ENCODE measurements around the gene HERC4.
"Not testable (repeated sequence)": the region's sequence is repeated elsewhere in the genome, so short reads cannot be mapped to it uniquely, and the experiment has no call there.

HERC4 gene

GRCh38 chr10:68087685-68088401 is 12.8 kb upstream of the HERC4 start:
- no peak for DNase-seq (ENCODE audit: low read depth)

GRCh38 chr10:68086910-68087684 is 12.0 kb upstream of the HERC4 start:
- no peak for DNase-seq (ENCODE audit: low read depth)

- DNase-seq (ENCODE audit: low read depth), result no peak
These were observed 10.9 kb upstream of the HERC4 start for GRCh38 chr10:68086011-68086410.

GRCh38 chr10:68084469-68084868 is 9.4 kb upstream of the HERC4 start:
- DNase-seq (ENCODE audit: low read depth), result no peak

GRCh38 chr10:68083953-68084352 is 8.9 kb upstream of the HERC4 start:
- DNase-seq (ENCODE audit: low read depth), result no peak

- DNase-seq (ENCODE audit: low read depth), result no peak
These were observed 7.8 kb upstream of the HERC4 start for GRCh38 chr10:68082872-68083271.

- no peak for DNase-seq (ENCODE audit: low read depth)
These were observed 6.8 kb upstream of the HERC4 start for GRCh38 chr10:68081916-68082315.

- no peak for DNase-seq (ENCODE audit: low read depth)
These were observed 5.9 kb upstream of the HERC4 start for GRCh38 chr10:68080853-68081431.

- no peak for DNase-seq (ENCODE audit: low read depth)
These were observed 4.4 kb upstream of the HERC4 start for GRCh38 chr10:68079434-68079833.

GRCh38 chr10:68077026-68077425 is 1.9 kb upstream of the HERC4 start:
- DNase-seq (ENCODE audit: low read depth), result no peak

GRCh38 chr10:68076081-68076480 is 998 bp upstream of the HERC4 start:
- DNase-seq (ENCODE audit: low read depth), result not testable (repeated sequence)

GRCh38 chr10:68075550-68076004 is 494 bp upstream of the HERC4 start:
- no peak for DNase-seq (ENCODE audit: low read depth)

GRCh38 chr10:68074031-68074774 is 880 bp downstream of the HERC4 start:
- no peak for DNase-seq (ENCODE audit: low read depth)

- DNase-seq (ENCODE audit: low read depth), result no peak
These were observed 1.5 kb downstream of the HERC4 start for GRCh38 chr10:68073631-68074030.

GRCh38 chr10:68067508-68067907 is 7.6 kb downstream of the HERC4 start:
- no peak for DNase-seq (ENCODE audit: low read depth)

- DNase-seq (ENCODE audit: low read depth), result no peak
These were observed 8.1 kb downstream of the HERC4 start for GRCh38 chr10:68067029-68067428.

- DNase-seq (ENCODE audit: low read depth), result no peak
These were observed 21.5 kb downstream of the HERC4 start for GRCh38 chr10:68053553-68053952.

- DNase-seq (ENCODE audit: low read depth), result no peak
These were observed 22.6 kb downstream of the HERC4 start for GRCh38 chr10:68052463-68052862.

- no peak for DNase-seq (ENCODE audit: low read depth)
These were observed 25.6 kb downstream of the HERC4 start for GRCh38 chr10:68049289-68050078.

GRCh38 chr10:68047554-68048327 is 27.3 kb downstream of the HERC4 start:
- DNase-seq (ENCODE audit: low read depth), result no peak

GRCh38 chr10:68047122-68047521 is 28.0 kb downstream of the HERC4 start:
- no peak for DNase-seq (ENCODE audit: low read depth)

All from stimulated activated CD8-positive, alpha-beta memory T cell treated with anti-CD3 and anti-CD28 coated beads, Interleukin-7, amount 100 ng/mL, for 24 hours (primary cell).